H1 (cell line): Measurements from ENCODE around the gene ZNF391. TPM values are rescaled to one million over a fixed set of nuclear protein-coding genes. Genes with fewer than 3 reads are reported as not detected.

ENCODE experiments used
- CTCF ChIA-PET: fragments of 300-600 bp; sonication (Branson Sonifier 250); formaldehyde crosslinking; loops from one replicate; lab custom pipeline; 2021; ENCODE audit not compliant: partially characterized antibody; lab: Charles Lee
- POLR2A ChIA-PET: fragments of 300-600 bp; sonication (Branson Sonifier 250); formaldehyde crosslinking; loops from one replicate; lab custom pipeline; 2021; ENCODE audit warnings: inconsistent platforms; ENCODE audit not compliant: partially characterized antibody; lab: Charles Lee
- DNase-seq, 2 experiments: peaks; one replicate each; pipeline versions ENCODE4 v3.0.0 to v3.0.0-alpha.2; 2010 to 2022; ENCODE audit warnings: low spot score in 2 of 2, low read depth in 1 of 2, mixed read lengths in 1 of 2
- FAIRE-seq: peaks from 2 replicates; lab custom pipeline; 2011; peaks lifted over from hg19 to GRCh38; lab: Jason Lieb, UNC
- H2AFZ ChIP-seq: 2 replicates; pipeline ENCODE4 v1.8.1; 2012; ENCODE audit warnings: low read length, inconsistent platforms
- H2AK5ac ChIP-seq: 2 replicates; pipeline ENCODE4 v1.6.1; 2013; ENCODE audit warnings: low read depth, low read length
- H2BK120ac ChIP-seq: replicated peaks from 2 replicates; pipeline ENCODE3; 2013; ENCODE audit warnings: low read depth, low read length, inconsistent platforms
- H2BK12ac ChIP-seq: 2 replicates; pipeline ENCODE4 v1.6.1; 2013; ENCODE audit warnings: low read depth, low read length
- H2BK15ac ChIP-seq: 2 replicates; pipeline ENCODE4 v1.6.1; 2013; ENCODE audit warnings: low read length
- H2BK20ac ChIP-seq: 2 replicates; pipeline ENCODE4 v1.6.1; 2013; ENCODE audit warnings: low read length
- H2BK5ac ChIP-seq: 2 replicates; pipeline ENCODE4 v1.6.1; 2013; ENCODE audit warnings: low read depth, low read length
- H3K14ac ChIP-seq: 2 replicates; pipeline ENCODE4 v1.6.1; 2013; ENCODE audit warnings: inconsistent platforms; ENCODE audit not compliant: insufficient read length
- H3K18ac ChIP-seq: 2 replicates; pipeline ENCODE4 v1.6.1; 2013; ENCODE audit warnings: low read length; ENCODE audit errors: extremely low read depth
- H3K23ac ChIP-seq: 2 replicates; pipeline ENCODE4 v1.6.1; 2013; ENCODE audit warnings: inconsistent platforms; ENCODE audit not compliant: insufficient read length
- H3K23me2 ChIP-seq: 2 replicates; pipeline ENCODE4 v1.6.1; 2013; ENCODE audit warnings: low read depth, low read length
- H3K27ac ChIP-seq: 2 replicates; pipeline ENCODE4 v1.6.1; 2011; ENCODE audit warnings: low read depth, low read length, inconsistent platforms
- H3K27me3 ChIP-seq, 4 experiments: replicated peaks in 1 of 4; 1 replicate in 1 of 4; 2 replicates in 3 of 4; pipeline versions ENCODE4 v1.6.1 to v1.8.1; 2011 to 2013; ENCODE audit warnings: low read length in 3 of 4, mild to moderate bottlenecking in 3 of 4, inconsistent platforms in 2 of 4, mixed read lengths in 2 of 4, moderate library complexity in 1 of 4; ENCODE audit not compliant: control insufficient read depth in 3 of 4, insufficient read depth in 3 of 4; ENCODE audit errors: extremely low read depth in 1 of 4
- H3K36me3 ChIP-seq, 4 experiments: 2 replicates each; pipeline versions ENCODE4 v1.6.1 to v1.8.1; 2011 to 2013; ENCODE audit warnings: mild to moderate bottlenecking in 4 of 4, low read length in 3 of 4, moderate library complexity in 2 of 4, control low read depth in 1 of 4, inconsistent platforms in 1 of 4; ENCODE audit not compliant: insufficient read depth in 4 of 4, control insufficient read depth in 2 of 4
- H3K4ac ChIP-seq: replicated peaks from 2 replicates; pipeline ENCODE3; 2013; ENCODE audit warnings: low read length, low read depth, mixed read lengths, inconsistent platforms; ENCODE audit not compliant: insufficient read length
- H3K4me1 ChIP-seq, 4 experiments: replicated peaks in 1 of 4; 1 replicate in 1 of 4; 2 replicates in 3 of 4; pipeline versions ENCODE4 v1.6.1 to v1.8.1; 2011 to 2013; ENCODE audit warnings: low read length in 3 of 4, inconsistent platforms in 2 of 4, mixed read lengths in 1 of 4; ENCODE audit not compliant: insufficient read depth in 4 of 4, control insufficient read depth in 3 of 4
- H3K4me2 ChIP-seq, 2 experiments: 2 replicates each; pipeline versions ENCODE4 v1.6.1 to v1.8.1; 2011 to 2013; ENCODE audit warnings: low read depth in 2 of 2, low read length in 2 of 2, control low read depth in 1 of 2, inconsistent platforms in 1 of 2, mild to moderate bottlenecking in 1 of 2; ENCODE audit not compliant: insufficient read depth in 1 of 2
- H3K4me3 ChIP-seq, 4 experiments: fragments of 200-600, 300-600 bp in 1 of 4; sonication (generic), shearing (Covaris generic), sonication (Bioruptor Twin) in 1 of 4; 2 replicates each; pipeline versions ENCODE4 v1.5.1 to v1.8.1; 2011 to 2016; ENCODE audit warnings: low read length in 4 of 4, low read depth in 3 of 4, control low read depth in 2 of 4, inconsistent platforms in 2 of 4, mild to moderate bottlenecking in 2 of 4, mixed read lengths in 1 of 4, moderate library complexity in 1 of 4; ENCODE audit not compliant: insufficient read depth in 2 of 4; ENCODE audit errors: extremely low read depth in 1 of 4
- H3K56ac ChIP-seq: replicated peaks from 2 replicates; pipeline ENCODE3; 2013; ENCODE audit warnings: low read depth, mild to moderate bottlenecking, mixed read lengths, low read length, inconsistent platforms; ENCODE audit not compliant: insufficient read length
- H3K79me1 ChIP-seq: 2 replicates; pipeline ENCODE4 v1.6.1; 2013; ENCODE audit warnings: low read depth, low read length, control low read depth
- H3K79me2 ChIP-seq, 2 experiments: 2 replicates each; pipeline versions ENCODE4 v1.6.1 to v1.8.1; 2012 to 2013; ENCODE audit warnings: low read length in 2 of 2, mild to moderate bottlenecking in 2 of 2, inconsistent platforms in 1 of 2; ENCODE audit not compliant: insufficient read depth in 2 of 2, control insufficient read depth in 1 of 2
- H3K9ac ChIP-seq, 4 experiments: replicated peaks in 1 of 4; 1 replicate in 1 of 4; 2 replicates in 3 of 4; pipeline versions ENCODE4 v1.6.1 to v1.8.1; 2011 to 2013; ENCODE audit warnings: low read depth in 3 of 4, low read length in 3 of 4, control low read depth in 2 of 4, mild to moderate bottlenecking in 2 of 4, moderate library complexity in 2 of 4, inconsistent platforms in 1 of 4; ENCODE audit errors: extremely low read depth in 1 of 4
- H3K9me3 ChIP-seq, 2 experiments: 2 replicates each; pipeline versions ENCODE4 v1.6.1 to v1.8.1; 2012 to 2013; ENCODE audit warnings: mild to moderate bottlenecking in 2 of 2, moderate library complexity in 2 of 2, control low read depth in 1 of 2, inconsistent platforms in 1 of 2, low read depth in 1 of 2, low read length in 1 of 2, mixed read lengths in 1 of 2; ENCODE audit not compliant: insufficient read depth in 2 of 2
- H4K20me1 ChIP-seq, 2 experiments: replicated peaks in 1 of 2; 2 replicates each; pipeline versions ENCODE3 to v1.8.1; 2011 to 2013; ENCODE audit warnings: inconsistent platforms in 2 of 2, low read length in 2 of 2, mild to moderate bottlenecking in 1 of 2; ENCODE audit not compliant: insufficient read depth in 2 of 2, control insufficient read depth in 1 of 2
- H4K5ac ChIP-seq: 2 replicates; pipeline ENCODE4 v1.6.1; 2013; ENCODE audit warnings: low read length, low read depth, mixed read lengths, inconsistent platforms; ENCODE audit not compliant: insufficient read length
- H4K8ac ChIP-seq: 2 replicates; pipeline ENCODE4 v1.8.0; 2013; ENCODE audit warnings: mild to moderate bottlenecking, moderate library complexity, low read length, inconsistent platforms; ENCODE audit not compliant: insufficient read depth; ENCODE audit errors: extremely low read depth
- H4K91ac ChIP-seq: replicated peaks from 2 replicates; pipeline ENCODE3; 2013; ENCODE audit warnings: low read length, mixed read lengths, inconsistent platforms; ENCODE audit not compliant: insufficient read length
- CBX8 ChIP-seq: fragments of 300-800, 300-1000 bp; sonication (generic); IDR thresholded peaks from 2 replicates; pipeline ENCODE4 v1.7.1; 2016; ENCODE audit warnings: low read depth, low read length, borderline replicate concordance
- RBBP5 ChIP-seq: IDR thresholded peaks from 2 replicates; pipeline ENCODE4 v1.7.1; 2012; ENCODE audit warnings: low read depth, mild to moderate bottlenecking, inconsistent platforms, low read length, moderate library complexity, borderline replicate concordance
- RNF2 ChIP-seq: fragments of 200-900, 300-1000 bp; sonication (generic); IDR thresholded peaks from 2 replicates; pipeline ENCODE4 v1.7.1; 2016; ENCODE audit warnings: borderline replicate concordance, low read depth, mild to moderate bottlenecking, antibody characterized with exemption, low read length; ENCODE audit not compliant: poor library complexity, severe bottlenecking; ENCODE audit errors: missing control alignments
- WGBS, 2 experiments: shearing (Covaris generic) in 1 of 2; methylation state at CpG; one replicate each; pipeline versions ENCODE4 v1.1.6 to v1.1.7; 2013 to 2015; ENCODE audit warnings: low lambda C conversion rate in 2 of 2, mixed read lengths in 2 of 2, inconsistent platforms in 1 of 2, low coverage in 1 of 2, missing lambda C conversion rate in 1 of 2; ENCODE audit not compliant: insufficient replicate concordance in 2 of 2, insufficient coverage in 1 of 2, insufficient read length in 1 of 2; ENCODE audit errors: extremely low coverage in 1 of 2, missing lambda C conversion rate in 1 of 2; 5-methylcytosine and 5-hydroxymethylcytosine counted together
- polyA plus RNA-seq, 7 experiments: library from polyadenylated mRNA; depleted of rRNA in 3 of 7; stranded (reverse) in 5 of 7; unstranded in 2 of 7; fragments of >200 nt in 5 of 7; fragments of 200-250 nt in 2 of 7; gene quantifications; 1 replicate in 5 of 7; 2 replicates in 1 of 7; 4 replicates in 1 of 7; pipeline versions ENCODE4 v1.2.1 to v1.2.3, GENCODE V29; 2011 to 2013; ENCODE audit warnings: missing spikeins in 2 of 7, mixed read lengths in 2 of 7
- total RNA-seq: library from RNA; stranded (reverse); fragmentation: NEBNext Ultra II Directional; extraction: Animal tissue kit (Norgen Biotek cat#: 25700); gene quantifications from 2 replicates; pipeline ENCODE4 v1.2.1, GENCODE V29; 2021

Gene ZNF391
- total and polyA plus RNA-seq, 2 of the 8 experiments (the other 6 are each of a cell fraction or from before 2014, with no cell fraction given), result 4.8 to 13.0 TPM

DNA sequence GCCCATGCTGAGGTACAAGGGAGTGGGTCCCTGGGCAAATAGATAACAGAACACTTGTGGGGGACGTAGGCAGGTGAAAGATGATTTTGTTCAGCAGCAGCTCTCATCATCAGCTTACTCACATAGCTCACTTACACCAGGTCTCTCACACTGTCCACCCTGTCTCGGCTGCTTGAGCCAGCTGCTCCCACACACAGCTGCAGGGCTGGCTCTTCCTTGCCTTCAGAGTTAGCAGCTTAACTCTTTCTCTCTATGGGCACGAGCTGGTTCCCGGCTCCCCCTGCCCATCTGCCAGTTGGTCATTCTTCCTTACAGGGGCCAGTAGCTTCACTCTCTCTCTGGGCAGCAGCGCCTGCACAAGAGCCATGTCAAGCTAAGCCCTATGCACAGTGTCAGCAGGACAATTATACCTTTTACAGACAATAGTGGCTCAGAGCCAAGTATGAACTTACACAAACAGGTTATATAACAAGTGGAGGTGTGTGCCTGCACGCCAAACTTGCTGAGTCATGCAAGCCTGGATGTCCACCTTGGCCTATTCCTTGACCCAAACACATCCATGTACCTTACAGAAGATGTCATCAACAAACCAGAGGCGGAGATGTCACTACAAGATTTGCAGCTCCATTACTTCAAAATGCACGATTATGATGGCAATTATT lies 18.7 kb downstream of the ZNF391 start:
- H3K79me1 ChIP-seq, result no peaks in the 10 kb centered on the region
- no peak overlapping the region for H3K56ac ChIP-seq
- no peaks in the 10 kb centered on the region for H3K27me3 ChIP-seq
- no peak overlapping the region for H2BK15ac ChIP-seq
- no peak overlapping the region for H3K23ac ChIP-seq
- H4K20me1 ChIP-seq, result no peaks in the 10 kb centered on the region
- no peak overlapping the region for H2AK5ac ChIP-seq
- WGBS, 2 experiments, result 88% methylated on average over 8 of the region's 8 CpGs; no CpG with 5 or more reads in 1 of the 2 experiments
- no peak overlapping the region for H3K4me2 ChIP-seq
- no peak overlapping the region for H3K4ac ChIP-seq
- H3K18ac ChIP-seq, result no peak overlapping the region
- no peak overlapping the region for H3K9ac ChIP-seq
- peaks cover 0 to 1% (median 0%) of the 10 kb centered on the region in 4 experiments; a peak in 2 of 8 replicates for H3K36me3 ChIP-seq
- ChIA-PET POLR2A (interaction anchor here (1.2 kb wide), 1 partner anchor 19 kb away, joined by 3 read pairs; the partner anchor contains the start of gene ZNF391), CTCF (interaction anchor here (1.2 to 1.3 kb wide), 2 partner anchors 19 to 95 kb away, joined by 3 to 5 read pairs; partner anchors contain the start of gene ZNF391)
- H3K4me3 ChIP-seq, result no peak overlapping the region
- no peaks in the 10 kb centered on the region for H3K23me2 ChIP-seq
- H4K8ac ChIP-seq, result no peak overlapping the region
- peaks cover 3 to 13% of the 10 kb centered on the region in 2 experiments; a peak in 3 of 4 replicates for H3K9me3 ChIP-seq
- H2AFZ ChIP-seq, result no peak overlapping the region
- no peak overlapping the region for H2BK12ac ChIP-seq
- no peak overlapping the region for H3K27ac ChIP-seq
- H4K5ac ChIP-seq, result no peak overlapping the region
- H2BK120ac ChIP-seq, result no peak overlapping the region
- H2BK20ac ChIP-seq, result no peak overlapping the region
- DNase-seq (no peak), FAIRE-seq (no peak)
- H4K91ac ChIP-seq, result no peak overlapping the region
- H2BK5ac ChIP-seq, result no peak overlapping the region; the same call in 1 of the 2 replicates
- TF ChIP-seq CBX8 (no peak), RBBP5 (no peak), RNF2 (no peak)
- no peaks in the 10 kb centered on the region for H3K79me2 ChIP-seq
- no peak overlapping the region for H3K14ac ChIP-seq
- H3K4me1 ChIP-seq, result no peaks in the 10 kb centered on the region
